H1 (cell line): ENCODE data around the gene ALDH3B1. TPM values are rescaled to one million over a fixed set of nuclear protein-coding genes. Genes with fewer than 3 reads are reported as not detected.

ENCODE experiments used
- ASH2L ChIP-seq: fragments of 200-600, 300-600 bp; sonication (generic); IDR thresholded peaks from one replicate; pipeline ENCODE4 v1.7.1; 2017; ENCODE audit warnings: low read length
- CBX5 ChIP-seq: fragments of 300-800, 300-1000 bp; sonication (generic); IDR thresholded peaks from 2 replicates; pipeline ENCODE4 v1.7.1; 2016; ENCODE audit warnings: antibody characterized with exemption, low read length, low read depth
- CTBP2 ChIP-seq: IDR thresholded peaks from 2 replicates; pipeline ENCODE4 v1.7.0; 2011; ENCODE audit warnings: borderline replicate concordance, mild to moderate bottlenecking, moderate library complexity, mixed read lengths, low read length; ENCODE audit not compliant: insufficient read depth, insufficient read length
- JUND ChIP-seq: IDR thresholded peaks from 2 replicates; pipeline ENCODE4 v1.6.1; 2011; ENCODE audit warnings: mild to moderate bottlenecking, improper control_type of control experiment, low read length
- NANOG ChIP-seq: IDR thresholded peaks from 2 replicates; pipeline ENCODE4 v1.6.1; 2011; ENCODE audit warnings: low read length, low read depth, mild to moderate bottlenecking, inconsistent platforms; ENCODE audit not compliant: insufficient read depth, poor library complexity, severe bottlenecking
- RBBP5 ChIP-seq: IDR thresholded peaks from 2 replicates; pipeline ENCODE4 v1.7.1; 2012; ENCODE audit warnings: low read depth, mild to moderate bottlenecking, inconsistent platforms, low read length, moderate library complexity, borderline replicate concordance
- SAP30 ChIP-seq: fragments of 300-600 bp; sonication (generic); IDR thresholded peaks from 2 replicates; pipeline ENCODE4 v1.7.1; 2012; ENCODE audit warnings: low read length, moderate library complexity, mild to moderate bottlenecking, inconsistent platforms; ENCODE audit not compliant: insufficient read depth, insufficient replicate concordance
- SIX5 ChIP-seq: IDR thresholded peaks from 2 replicates; pipeline ENCODE4 v1.6.1; 2011; ENCODE audit warnings: mild to moderate bottlenecking, low read depth, low read length
- SP4 ChIP-seq: IDR thresholded peaks from 2 replicates; pipeline ENCODE4 v1.6.1; 2012; ENCODE audit warnings: low read length, inconsistent platforms
- ZNF274 ChIP-seq: IDR thresholded peaks from 2 replicates; pipeline ENCODE4 v1.7.0; 2012; ENCODE audit warnings: low read length, borderline replicate concordance; ENCODE audit errors: extremely low read depth
- polyA plus RNA-seq, 7 experiments: library from polyadenylated mRNA; depleted of rRNA in 3 of 7; stranded (reverse) in 5 of 7; unstranded in 2 of 7; fragments of >200 nt in 5 of 7; fragments of 200-250 nt in 2 of 7; gene quantifications; 1 replicate in 5 of 7; 2 replicates in 1 of 7; 4 replicates in 1 of 7; pipeline versions ENCODE4 v1.2.1 to v1.2.3, GENCODE V29; 2011 to 2013; ENCODE audit warnings: missing spikeins in 2 of 7, mixed read lengths in 2 of 7
- total RNA-seq: library from RNA; stranded (reverse); fragmentation: NEBNext Ultra II Directional; extraction: Animal tissue kit (Norgen Biotek cat#: 25700); gene quantifications from 2 replicates; pipeline ENCODE4 v1.2.1, GENCODE V29; 2021

Gene ALDH3B1
- total and polyA plus RNA-seq, 2 of the 8 experiments (the other 6 are each of a cell fraction or from before 2014, with no cell fraction given): 0.32 to 0.47 TPM

DNA sequence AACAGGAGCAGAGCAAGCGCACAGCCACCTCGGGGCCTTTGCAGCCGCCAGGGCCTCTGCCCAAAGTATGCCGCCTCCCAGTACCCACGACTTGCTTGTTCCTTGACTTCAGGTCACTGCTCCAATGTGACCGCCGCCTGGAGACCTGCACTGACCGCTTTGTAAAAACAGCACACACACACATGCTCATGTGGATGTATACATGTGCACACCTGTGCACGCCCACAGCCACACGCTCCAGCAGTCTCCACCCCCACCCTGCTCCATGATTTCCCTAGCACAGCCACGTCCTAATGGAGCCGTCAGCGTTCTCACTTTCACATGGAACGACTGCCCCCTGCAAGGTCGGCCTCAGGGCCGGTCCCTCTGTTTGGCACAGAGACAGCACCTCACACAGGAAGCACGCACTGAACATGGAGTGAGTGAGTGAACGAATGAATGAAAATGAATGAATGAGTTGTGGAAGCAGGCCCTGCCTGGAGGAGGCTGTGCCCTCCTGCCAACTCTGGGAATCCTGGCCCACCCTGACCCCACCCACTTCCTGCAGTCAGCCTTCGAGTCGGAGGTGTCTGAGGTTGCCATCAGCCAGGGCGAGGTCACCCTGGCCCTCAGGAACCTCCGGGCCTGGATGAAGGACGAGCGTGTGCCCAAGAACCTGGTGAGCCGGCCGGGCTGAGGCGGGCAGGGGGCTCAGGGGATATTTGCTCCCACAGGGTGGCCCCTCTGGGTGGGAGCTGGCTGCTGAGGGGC lies 8.0 kb downstream of the ALDH3B1 start (continued):
- TF ChIP-seq NANOG (no peak), SIX5 (no peak), SAP30 (no peak), RBBP5 (no peak), ZNF274 (no peak), JUND (no peak), SP4 (no peak), CBX5 (no peak), CTBP2 (no peak), ASH2L (no peak)
